GM19025 (cell line): ENCODE results near the gene BUD31.

Experiments
- ATAC-seq: cut with Tn5 transposase; IDR thresholded peaks from one replicate; pipeline ENCODE4 v1.9.1; 2021; ENCODE audit warnings: mild to moderate bottlenecking, low read depth, moderate library complexity; ENCODE audit not compliant: unreplicated experiment

BUD31 gene

GRCh38 chr7:99460651-99461050, 51.9 kb downstream of the BUD31 start:
- ATAC-seq, result no peak

- no peak for ATAC-seq
Measured at GRCh38 chr7:99461221-99461620, 52.5 kb downstream of the BUD31 start.

GRCh38 chr7:99465421-99465768, 56.6 kb downstream of the BUD31 start:
- no peak for ATAC-seq

- no peak for ATAC-seq
Measured at GRCh38 chr7:99468336-99468918, 59.7 kb downstream of the BUD31 start.
